ENCODE data around the gene PRKG2. TPM values are rescaled to one million over a fixed set of nuclear protein-coding genes. Genes with fewer than 3 reads are reported as not detected.

PRKG2 gene
- total and polyA plus RNA-seq, 4 donors, result 0.03 to 0.14 (median 0.08) TPM; not detected in 1

GRCh38 chr4:81235982-81236749 lies 21.1 kb upstream of the PRKG2 start:
- Histone ChIP-seq H3K4me3 (ENCODE audit: low read depth in 1 of 3, low read length in 3 of 3) (no peak overlapping the region), H3K9ac (ENCODE audit: low read depth in 1 of 2, low read length in 2 of 2) (no peak overlapping the region), H3K27ac (ENCODE audit: low read depth in 1 of 2, low read length in 2 of 2) (no peak overlapping the region), H3K9me3 (ENCODE audit: control insufficient read depth in 4 of 4, low read length in 3 of 4) (peaks cover 0 to 7% (median 2%) of the 10 kb centered on the region in 4 donors), H3K4me1 (ENCODE audit: control insufficient read depth in 4 of 4, insufficient read depth in 4 of 4, low read length in 3 of 4) (no peaks in the 10 kb centered on the region), H3K36me3 (ENCODE audit: control insufficient read depth in 4 of 4, insufficient read depth in 3 of 4, low read depth in 1 of 4, low read length in 3 of 4) (no peaks in the 10 kb centered on the region), H3K27me3 (ENCODE audit: control insufficient read depth in 4 of 4, insufficient read depth in 4 of 4, low read length in 3 of 4) (no peaks in the 10 kb centered on the region)
- TF ChIP-seq EGR1 (IDR thresholded peaks at IDR 0.05; ENCODE audit: low read depth in 2 of 2), result no peak
- no peak for TF ChIP-seq HNF4A (conservative IDR thresholded peaks at IDR 0.05)
- TF ChIP-seq, protein P1, sequence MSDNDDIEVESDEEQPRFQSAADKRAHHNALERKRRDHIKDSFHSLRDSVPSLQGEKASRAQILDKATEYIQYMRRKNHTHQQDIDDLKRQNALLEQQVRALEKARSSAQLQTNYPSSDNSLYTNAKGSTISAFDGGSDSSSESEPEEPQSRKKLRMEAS (IDR thresholded peaks at IDR 0.05), result no peak
- no peak for TF ChIP-seq FOXA1 (IDR thresholded peaks at IDR 0.05)
- no peak for TF ChIP-seq RAD21 (IDR thresholded peaks at IDR 0.05)
- no peak for TF ChIP-seq NR2F2 (IDR thresholded peaks at IDR 0.05)
- TF ChIP-seq ATF3 (IDR thresholded peaks at IDR 0.05), result no peak
- TF ChIP-seq SP1 (IDR thresholded peaks at IDR 0.05), result no peak
- no peak for TF ChIP-seq REST (IDR thresholded peaks at IDR 0.05)
- TF ChIP-seq RXRA (IDR thresholded peaks at IDR 0.05), result no peak
- TF ChIP-seq YY1 (IDR thresholded peaks at IDR 0.05), result no peak
- no peak for TF ChIP-seq JUND (IDR thresholded peaks at IDR 0.05)
- no peak for TF ChIP-seq HNF4G (IDR thresholded peaks at IDR 0.05)
- no peak for TF ChIP-seq TAF1 (conservative IDR thresholded peaks at IDR 0.05)
- TF ChIP-seq FOXA2 (IDR thresholded peaks at IDR 0.05), result no peak
- WGBS, result 84% methylated on average over 23 of the region's 23 CpGs
- no peak for DNase-seq (ENCODE audit: low spot score)

- TF ChIP-seq HNF4G (IDR thresholded peaks at IDR 0.05), result no peak
- TF ChIP-seq REST (IDR thresholded peaks at IDR 0.05), result no peak
- no peak for TF ChIP-seq ATF3 (IDR thresholded peaks at IDR 0.05)
- TF ChIP-seq EGR1 (IDR thresholded peaks at IDR 0.05; ENCODE audit: low read depth in 2 of 2), result no peak
- TF ChIP-seq FOXA2 (IDR thresholded peaks at IDR 0.05), result no peak
- no peak for TF ChIP-seq HNF4A (conservative IDR thresholded peaks at IDR 0.05)
- no peak for TF ChIP-seq YY1 (IDR thresholded peaks at IDR 0.05)
- TF ChIP-seq, protein P2, sequence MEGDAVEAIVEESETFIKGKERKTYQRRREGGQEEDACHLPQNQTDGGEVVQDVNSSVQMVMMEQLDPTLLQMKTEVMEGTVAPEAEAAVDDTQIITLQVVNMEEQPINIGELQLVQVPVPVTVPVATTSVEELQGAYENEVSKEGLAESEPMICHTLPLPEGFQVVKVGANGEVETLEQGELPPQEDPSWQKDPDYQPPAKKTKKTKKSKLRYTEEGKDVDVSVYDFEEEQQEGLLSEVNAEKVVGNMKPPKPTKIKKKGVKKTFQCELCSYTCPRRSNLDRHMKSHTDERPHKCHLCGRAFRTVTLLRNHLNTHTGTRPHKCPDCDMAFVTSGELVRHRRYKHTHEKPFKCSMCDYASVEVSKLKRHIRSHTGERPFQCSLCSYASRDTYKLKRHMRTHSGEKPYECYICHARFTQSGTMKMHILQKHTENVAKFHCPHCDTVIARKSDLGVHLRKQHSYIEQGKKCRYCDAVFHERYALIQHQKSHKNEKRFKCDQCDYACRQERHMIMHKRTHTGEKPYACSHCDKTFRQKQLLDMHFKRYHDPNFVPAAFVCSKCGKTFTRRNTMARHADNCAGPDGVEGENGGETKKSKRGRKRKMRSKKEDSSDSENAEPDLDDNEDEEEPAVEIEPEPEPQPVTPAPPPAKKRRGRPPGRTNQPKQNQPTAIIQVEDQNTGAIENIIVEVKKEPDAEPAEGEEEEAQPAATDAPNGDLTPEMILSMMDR (IDR thresholded peaks at IDR 0.05; ENCODE audit: low read depth, low read length, missing input control), result no peak
- Histone ChIP-seq H3K4me1 (ENCODE audit: control insufficient read depth in 4 of 4, insufficient read depth in 4 of 4, low read length in 3 of 4) (no peaks in the 10 kb centered on the region), H3K27me3 (ENCODE audit: control insufficient read depth in 4 of 4, insufficient read depth in 4 of 4, low read length in 3 of 4) (no peaks in the 10 kb centered on the region), H3K36me3 (ENCODE audit: control insufficient read depth in 4 of 4, insufficient read depth in 3 of 4, low read depth in 1 of 4, low read length in 3 of 4) (no peaks in the 10 kb centered on the region), H3K9me3 (ENCODE audit: control insufficient read depth in 4 of 4, low read length in 3 of 4) (peaks cover 0 to 13% (median 3%) of the 10 kb centered on the region in 4 donors), H3K27ac (ENCODE audit: low read depth in 1 of 2, low read length in 2 of 2) (no peak overlapping the region), H3K9ac (ENCODE audit: low read depth in 1 of 2, low read length in 2 of 2) (no peak overlapping the region), H3K4me3 (ENCODE audit: low read depth in 1 of 3, low read length in 3 of 3) (no peak overlapping the region)
- WGBS, result 69% methylated on average over 6 of the region's 6 CpGs
- DNase-seq (ENCODE audit: low spot score), result no peak
Measured at GRCh38 chr4:81227968-81228367, 12.9 kb upstream of the PRKG2 start.
